Eye (tissue), 1 donor: Measurements from ENCODE around the gene KIFC1.

Experiments
- DNase-seq: peaks from one replicate; pipeline ENCODE4 v3.0.0-alpha.2; 2015

The KIFC1 gene

GRCh38 chr6:33427585-33428223 is 36.1 kb downstream of the KIFC1 start:
- DNase-seq, result peak; percentile 61

DNA sequence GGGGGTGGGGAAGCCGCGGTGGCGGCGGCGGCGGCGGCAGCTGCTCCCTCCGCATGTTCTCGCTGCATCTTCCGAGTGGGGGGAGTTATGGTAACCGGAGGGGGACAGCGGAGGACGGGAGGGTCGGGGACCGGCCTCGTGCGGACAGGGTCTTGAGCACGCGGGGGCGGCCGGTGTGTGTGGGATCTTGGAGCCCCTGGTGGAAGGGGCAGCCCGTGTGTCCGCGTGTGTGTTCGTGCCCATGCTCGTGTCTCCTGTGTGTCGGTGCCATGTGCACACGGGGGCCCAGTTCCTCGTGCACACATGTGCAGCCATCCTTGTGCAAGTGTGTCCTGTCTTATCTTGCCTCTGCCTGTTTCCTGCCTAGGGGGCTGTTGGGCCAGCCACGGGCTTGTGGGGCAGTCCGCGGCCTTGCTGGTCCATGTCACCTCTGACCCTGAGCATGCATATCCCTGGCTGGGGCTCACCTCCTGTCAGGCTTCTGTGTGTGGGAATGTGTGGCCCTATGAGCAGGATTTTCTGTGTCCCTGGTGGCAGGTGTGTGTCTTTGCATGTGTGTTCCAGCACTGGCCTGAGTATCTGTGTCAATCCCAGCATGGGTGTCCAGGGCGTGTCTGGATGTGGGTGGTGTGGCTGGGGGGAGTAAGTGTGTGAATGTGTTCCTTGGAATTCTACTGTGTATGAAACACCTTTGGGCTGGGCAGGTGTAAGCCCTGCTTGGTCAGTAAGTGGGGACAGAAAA is 36.8 kb downstream of the KIFC1 start:
- DNase-seq, result peak; percentile 61

DNA sequence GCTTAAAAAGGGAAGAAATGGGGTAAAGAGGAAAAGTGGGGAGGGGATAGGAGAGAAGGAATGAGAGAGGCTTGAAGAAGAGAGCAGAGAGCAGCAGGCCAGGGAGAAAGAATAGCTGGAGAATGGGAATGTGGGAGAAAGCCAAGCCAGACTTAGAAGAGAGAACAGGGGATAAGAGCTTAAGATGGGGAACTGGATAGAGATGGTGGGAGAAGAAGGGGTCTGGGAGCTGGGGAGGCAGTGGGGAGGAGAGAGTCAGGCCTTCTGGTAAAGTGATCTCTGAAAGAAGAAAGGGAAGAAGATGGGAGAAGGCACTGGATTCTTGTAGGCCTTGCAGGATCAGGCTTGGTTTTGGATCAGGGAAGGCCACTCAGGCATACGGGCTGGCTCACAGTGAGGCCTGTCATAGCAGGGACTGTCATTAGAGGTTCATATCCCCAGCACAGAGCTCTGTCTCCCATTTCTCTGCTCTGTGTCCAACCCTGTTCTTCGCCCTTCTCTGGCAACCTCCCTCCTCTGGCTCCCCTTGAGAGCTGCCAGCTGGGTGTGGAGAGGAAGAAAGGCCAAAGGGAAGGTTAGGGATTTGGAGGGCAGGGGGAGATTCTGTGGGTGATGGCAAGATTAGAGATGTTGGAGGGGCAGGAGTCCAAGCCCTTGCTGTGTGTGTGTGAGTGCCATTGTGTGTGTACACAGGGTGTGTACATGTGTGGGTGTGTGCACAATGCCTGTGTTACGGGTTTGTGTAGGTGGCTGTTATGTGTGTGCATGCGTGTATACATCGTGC is 37.5 kb downstream of the KIFC1 start:
- DNase-seq, result no peak

GRCh38 chr6:33429750-33430052 is 38.1 kb downstream of the KIFC1 start:
- DNase-seq, result no peak

DNA sequence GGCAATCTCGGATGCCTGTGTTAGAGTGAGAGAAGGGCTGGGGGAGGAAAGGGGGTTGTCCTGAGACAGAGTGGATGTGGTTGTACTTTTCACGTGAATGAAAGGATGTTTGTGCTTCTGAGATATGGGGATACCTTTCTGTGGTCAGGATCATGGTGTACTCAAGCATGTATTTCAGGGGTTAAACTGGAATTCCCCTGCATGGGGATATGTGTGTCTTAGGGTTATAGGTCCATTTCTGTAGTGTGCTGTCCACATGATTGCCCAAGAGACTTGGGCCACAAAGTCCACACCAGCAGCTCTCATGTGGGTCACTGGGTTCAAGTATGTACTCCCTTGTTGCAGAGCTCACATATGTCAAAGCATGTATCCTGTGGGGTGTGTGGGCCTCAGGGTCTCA is 38.7 kb downstream of the KIFC1 start:
- no peak for DNase-seq

DNA sequence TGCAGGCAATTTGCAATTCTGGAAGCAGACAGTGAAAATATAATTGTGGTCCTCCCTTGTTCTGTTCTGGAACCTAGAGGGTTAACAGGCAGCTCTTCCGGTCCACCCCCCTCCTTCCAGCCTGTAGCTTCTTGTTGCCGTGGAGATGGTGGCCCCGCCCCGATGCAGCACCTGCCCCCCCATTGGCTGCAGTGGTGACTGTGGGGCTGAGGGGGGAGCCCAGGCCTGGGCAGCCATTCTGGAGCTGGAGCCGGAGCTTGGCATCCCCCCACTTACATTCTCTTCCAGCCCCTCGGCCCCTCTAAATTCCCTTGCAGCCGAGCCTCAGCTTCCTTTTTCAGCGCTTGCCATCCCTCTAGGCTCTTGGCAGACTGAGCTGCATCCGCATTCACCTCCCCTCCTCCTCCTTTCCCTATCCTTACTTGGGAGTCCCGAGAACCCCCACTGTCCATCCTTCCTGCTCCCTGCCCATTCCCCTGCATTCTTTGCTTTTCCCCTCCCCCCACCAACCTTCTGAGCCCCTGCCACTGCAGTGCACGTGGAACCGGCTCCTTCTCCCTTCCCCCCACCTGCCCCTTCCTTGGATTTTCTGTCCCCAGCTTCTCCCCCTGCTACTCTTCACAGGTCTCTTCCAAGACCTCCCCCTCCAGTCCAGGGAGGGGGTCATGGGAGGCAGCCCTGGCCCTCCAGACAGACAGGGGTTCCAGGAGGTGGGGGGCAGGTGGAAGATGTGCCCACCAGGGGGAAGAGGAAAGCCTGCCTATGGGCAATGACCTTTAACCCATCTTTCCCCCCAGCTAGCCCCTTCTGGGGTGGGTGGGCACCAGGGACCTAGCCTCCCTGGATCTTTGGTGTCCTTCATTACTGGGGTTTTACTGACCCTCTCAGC is 39.6 kb downstream of the KIFC1 start:
- DNase-seq, result peak; percentile 90

- no peak for DNase-seq
Observed at GRCh38 chr6:33431880-33432541, 40.4 kb downstream of the KIFC1 start.

DNA sequence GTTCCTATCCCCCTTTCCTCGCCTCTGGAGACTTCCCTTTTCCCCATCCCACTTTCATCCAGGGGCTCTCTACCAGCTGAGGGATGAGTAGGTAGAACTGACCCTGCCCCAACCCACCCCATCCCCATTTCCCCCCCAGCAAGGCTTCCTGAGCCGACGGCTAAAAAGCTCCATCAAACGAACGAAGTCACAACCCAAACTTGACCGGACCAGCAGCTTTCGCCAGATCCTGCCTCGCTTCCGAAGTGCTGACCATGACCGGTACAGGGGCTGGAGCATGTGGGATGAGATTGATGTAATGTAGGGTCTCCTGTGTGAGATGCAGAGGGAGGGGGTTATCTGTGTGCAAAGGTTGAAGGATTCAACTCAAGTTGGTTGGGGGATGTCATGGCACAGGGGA is 40.9 kb downstream of the KIFC1 start:
- DNase-seq, result no peak

- DNase-seq, result no peak
Observed at GRCh38 chr6:33433001-33433543, 41.4 kb downstream of the KIFC1 start.

GRCh38 chr6:33433544-33434191 is 42.0 kb downstream of the KIFC1 start:
- DNase-seq, result no peak

GRCh38 chr6:33434961-33435360 is 43.3 kb downstream of the KIFC1 start:
- no peak for DNase-seq

DNA sequence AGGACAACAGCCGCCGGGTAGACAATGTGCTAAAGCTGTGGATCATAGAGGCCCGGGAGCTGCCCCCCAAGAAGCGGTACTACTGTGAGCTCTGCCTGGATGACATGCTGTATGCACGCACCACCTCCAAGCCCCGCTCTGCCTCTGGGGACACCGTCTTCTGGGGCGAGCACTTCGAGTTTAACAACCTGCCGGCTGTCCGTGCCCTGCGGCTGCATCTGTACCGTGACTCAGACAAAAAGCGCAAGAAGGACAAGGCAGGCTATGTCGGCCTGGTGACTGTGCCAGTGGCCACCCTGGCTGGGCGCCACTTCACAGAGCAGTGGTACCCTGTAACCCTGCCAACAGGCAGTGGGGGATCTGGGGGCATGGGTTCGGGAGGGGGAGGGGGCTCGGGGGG is 46.0 kb downstream of the KIFC1 start:
- no peak for DNase-seq

DNA sequence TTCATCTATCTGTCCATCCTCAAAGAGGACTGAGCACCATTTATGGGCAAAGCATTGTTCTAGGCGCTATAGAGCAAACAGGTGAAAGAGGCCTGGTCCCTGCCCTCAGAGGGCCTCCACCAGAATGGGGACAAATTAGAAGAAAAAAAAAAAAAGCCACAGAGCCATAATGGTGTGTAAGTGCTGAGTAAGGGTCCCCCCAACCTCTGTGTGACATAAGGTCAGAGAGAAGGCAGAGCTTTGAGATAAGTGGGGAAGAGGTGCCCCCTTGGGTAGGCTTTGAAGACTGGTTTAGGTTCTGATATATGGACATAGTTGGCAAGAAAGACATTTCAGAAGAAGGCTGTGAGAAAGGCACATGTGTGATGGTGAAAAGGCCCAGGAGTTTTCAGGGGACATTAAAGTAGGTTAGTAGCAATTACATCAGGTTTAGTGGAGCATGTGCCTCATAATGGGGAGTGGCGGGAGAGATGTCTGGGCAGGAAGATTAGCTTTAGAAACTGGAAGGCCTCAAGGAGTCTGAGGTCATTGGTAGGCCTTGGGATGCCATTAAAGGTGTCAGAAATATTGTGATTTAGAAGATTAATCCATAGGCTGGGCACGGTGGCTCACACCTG is 47.5 kb downstream of the KIFC1 start:
- DNase-seq, result no peak

DNA sequence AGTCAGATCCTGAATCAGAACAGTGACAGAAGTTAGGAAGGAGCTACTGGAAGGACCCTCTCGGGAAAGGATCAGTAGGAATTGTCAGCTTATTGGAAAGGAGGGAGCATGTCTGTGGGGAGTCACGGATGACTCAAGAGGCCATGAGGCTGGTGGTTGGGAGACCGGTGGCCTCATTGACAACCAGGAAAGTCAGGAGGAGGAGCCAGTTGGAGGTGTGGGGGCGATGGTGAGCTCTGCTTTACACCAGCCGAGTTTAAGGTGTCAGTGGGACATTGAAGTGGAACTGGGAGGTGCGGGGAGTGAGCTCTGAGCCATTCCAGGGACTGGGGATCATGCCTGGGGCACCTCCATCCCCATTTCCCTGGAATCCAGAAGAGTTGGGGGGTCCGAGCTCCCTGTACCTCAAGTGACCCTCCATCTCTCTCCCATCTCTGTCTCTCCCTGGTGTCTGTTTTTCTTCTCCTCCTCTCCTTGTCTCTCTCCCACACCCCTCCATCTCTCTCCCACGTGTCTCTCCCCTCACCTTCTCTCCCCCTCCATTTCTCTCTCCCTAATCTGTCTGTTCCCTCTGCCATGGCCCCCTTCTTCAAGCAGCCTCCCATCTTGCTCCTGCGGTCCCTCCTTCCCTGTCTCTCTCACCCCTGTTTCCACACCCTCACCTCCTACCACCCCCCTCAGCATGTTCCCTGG is 48.5 kb downstream of the KIFC1 start:
- no peak for DNase-seq

- no peak for DNase-seq
Observed at GRCh38 chr6:33440649-33441309, 49.2 kb downstream of the KIFC1 start.

- no peak for DNase-seq
Observed at GRCh38 chr6:33441457-33441856, 49.8 kb downstream of the KIFC1 start.

DNA sequence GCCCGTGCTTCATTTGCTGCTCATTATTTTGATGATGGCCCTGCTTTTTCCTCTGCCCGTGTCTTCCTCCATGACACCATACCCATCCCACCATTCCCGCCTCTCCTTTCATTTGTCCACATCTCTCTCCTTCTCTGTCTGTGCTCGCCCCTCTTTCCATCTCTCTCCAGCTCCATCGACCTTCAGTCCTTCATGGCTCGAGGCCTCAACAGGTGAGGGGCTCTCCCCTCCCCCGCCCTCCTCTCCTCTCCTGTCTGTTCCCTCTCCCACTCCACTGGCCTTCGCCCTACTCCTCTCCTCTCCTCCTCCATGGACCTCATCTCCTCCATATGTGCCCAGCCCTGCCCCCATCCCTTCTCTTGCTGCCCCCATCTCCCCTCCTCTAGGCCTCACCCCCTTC is 50.7 kb downstream of the KIFC1 start:
- DNase-seq, result no peak

DNA sequence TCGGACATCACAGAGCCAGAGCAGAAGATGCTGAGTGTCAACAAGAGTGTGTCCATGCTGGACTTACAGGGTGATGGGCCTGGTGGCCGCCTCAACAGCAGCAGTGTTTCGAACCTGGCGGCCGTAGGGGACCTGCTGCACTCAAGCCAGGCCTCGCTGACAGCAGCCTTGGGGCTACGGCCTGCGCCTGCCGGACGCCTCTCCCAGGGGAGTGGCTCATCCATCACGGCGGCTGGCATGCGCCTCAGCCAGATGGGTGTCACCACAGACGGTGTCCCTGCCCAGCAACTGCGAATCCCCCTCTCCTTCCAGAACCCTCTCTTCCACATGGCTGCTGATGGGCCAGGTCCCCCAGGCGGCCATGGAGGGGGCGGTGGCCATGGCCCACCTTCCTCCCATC is 51.4 kb downstream of the KIFC1 start:
- no peak for DNase-seq

- DNase-seq, result peak; percentile 31
Observed at GRCh38 chr6:33443619-33444504, 52.2 kb downstream of the KIFC1 start.
